Type B pancreatic cell (in vitro differentiated cells): ENCODE results near the gene SLCO4A1. TPM values are rescaled to one million over a fixed set of nuclear protein-coding genes. Genes with fewer than 3 reads are reported as not detected.

ENCODE experiments used
- DNase-seq: peaks from one replicate; pipeline ENCODE4 v3.0.0; 2021; ENCODE audit warnings: mixed read lengths; ENCODE audit not compliant: unreplicated experiment; ENCODE audit errors: extremely low spot score
- H3K27ac Mint-ChIP-seq: 2 replicates; pipeline ENCODE4 v1.8.0; 2021; ENCODE audit warnings: mild to moderate bottlenecking, mixed read lengths
- H3K27me3 Mint-ChIP-seq: 2 replicates; pipeline ENCODE4 v1.8.0; 2021; ENCODE audit warnings: mixed read lengths
- H3K36me3 Mint-ChIP-seq: 2 replicates; pipeline ENCODE4 v1.8.0; 2021; ENCODE audit warnings: mixed read lengths
- H3K4me1 Mint-ChIP-seq: one replicate; pipeline ENCODE4 v1.8.0; 2021; ENCODE audit warnings: mixed read lengths; ENCODE audit not compliant: unreplicated experiment
- H3K4me3 Mint-ChIP-seq: 2 replicates; pipeline ENCODE4 v1.8.0; 2021; ENCODE audit warnings: mild to moderate bottlenecking, mixed read lengths
- H3K9me3 Mint-ChIP-seq: 2 replicates; pipeline ENCODE4 v1.8.0; 2021; ENCODE audit warnings: mixed read lengths
- total RNA-seq: library from RNA; stranded (reverse); gene quantifications from 2 replicates; pipeline ENCODE4 v1.2.1, GENCODE V29; 2021; ENCODE audit warnings: low replicate concordance
- TF ChIP-seq, protein P1 (sequence below): fragments of 200-600 bp; sonication (generic); conservative IDR thresholded peaks from 2 replicates; pipeline ENCODE4 v1.5.0; 2021; ENCODE audit warnings: antibody characterized with exemption, mild to moderate bottlenecking

The SLCO4A1 gene
- total RNA-seq, 1 donor from 2014 or later: 5.3 TPM

DNA sequence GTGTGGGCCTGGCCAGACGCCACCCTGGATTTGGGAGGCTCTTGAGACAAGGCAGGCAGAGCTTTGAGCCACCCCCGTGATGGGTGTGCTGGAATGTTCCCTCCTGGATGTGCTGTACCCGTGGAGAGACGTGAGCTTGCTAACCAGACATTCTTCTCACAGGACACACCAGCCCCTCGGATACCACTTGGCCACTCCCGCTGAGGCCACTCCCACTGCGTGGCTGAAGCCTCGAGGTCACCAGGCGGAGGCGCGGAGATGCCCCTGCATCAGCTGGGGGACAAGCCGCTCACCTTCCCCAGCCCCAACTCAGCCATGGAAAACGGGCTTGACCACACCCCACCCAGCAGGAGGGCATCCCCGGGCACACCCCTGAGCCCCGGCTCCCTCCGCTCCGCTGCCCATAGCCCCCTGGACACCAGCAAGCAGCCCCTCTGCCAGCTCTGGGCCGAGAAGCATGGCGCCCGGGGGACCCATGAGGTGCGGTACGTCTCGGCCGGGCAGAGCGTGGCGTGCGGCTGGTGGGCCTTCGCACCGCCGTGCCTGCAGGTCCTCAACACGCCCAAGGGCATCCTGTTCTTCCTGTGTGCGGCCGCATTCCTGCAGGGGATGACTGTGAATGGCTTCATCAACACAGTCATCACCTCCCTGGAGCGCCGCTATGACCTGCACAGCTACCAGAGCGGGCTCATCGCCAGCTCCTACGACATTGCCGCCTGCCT is 14.1 kb downstream of the SLCO4A1 start:
- no peaks in the 10 kb centered on the region for H3K9me3 Mint-ChIP-seq
- peaks cover 20% of the 10 kb centered on the region for H3K4me1 Mint-ChIP-seq
- TF ChIP-seq, protein P1, sequence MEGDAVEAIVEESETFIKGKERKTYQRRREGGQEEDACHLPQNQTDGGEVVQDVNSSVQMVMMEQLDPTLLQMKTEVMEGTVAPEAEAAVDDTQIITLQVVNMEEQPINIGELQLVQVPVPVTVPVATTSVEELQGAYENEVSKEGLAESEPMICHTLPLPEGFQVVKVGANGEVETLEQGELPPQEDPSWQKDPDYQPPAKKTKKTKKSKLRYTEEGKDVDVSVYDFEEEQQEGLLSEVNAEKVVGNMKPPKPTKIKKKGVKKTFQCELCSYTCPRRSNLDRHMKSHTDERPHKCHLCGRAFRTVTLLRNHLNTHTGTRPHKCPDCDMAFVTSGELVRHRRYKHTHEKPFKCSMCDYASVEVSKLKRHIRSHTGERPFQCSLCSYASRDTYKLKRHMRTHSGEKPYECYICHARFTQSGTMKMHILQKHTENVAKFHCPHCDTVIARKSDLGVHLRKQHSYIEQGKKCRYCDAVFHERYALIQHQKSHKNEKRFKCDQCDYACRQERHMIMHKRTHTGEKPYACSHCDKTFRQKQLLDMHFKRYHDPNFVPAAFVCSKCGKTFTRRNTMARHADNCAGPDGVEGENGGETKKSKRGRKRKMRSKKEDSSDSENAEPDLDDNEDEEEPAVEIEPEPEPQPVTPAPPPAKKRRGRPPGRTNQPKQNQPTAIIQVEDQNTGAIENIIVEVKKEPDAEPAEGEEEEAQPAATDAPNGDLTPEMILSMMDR: no peak
- no peak overlapping the region for H3K4me3 Mint-ChIP-seq
- no peaks in the 10 kb centered on the region for H3K27me3 Mint-ChIP-seq
- H3K36me3 Mint-ChIP-seq: no peaks in the 10 kb centered on the region
- no peak for DNase-seq
- no peak overlapping the region for H3K27ac Mint-ChIP-seq

DNA sequence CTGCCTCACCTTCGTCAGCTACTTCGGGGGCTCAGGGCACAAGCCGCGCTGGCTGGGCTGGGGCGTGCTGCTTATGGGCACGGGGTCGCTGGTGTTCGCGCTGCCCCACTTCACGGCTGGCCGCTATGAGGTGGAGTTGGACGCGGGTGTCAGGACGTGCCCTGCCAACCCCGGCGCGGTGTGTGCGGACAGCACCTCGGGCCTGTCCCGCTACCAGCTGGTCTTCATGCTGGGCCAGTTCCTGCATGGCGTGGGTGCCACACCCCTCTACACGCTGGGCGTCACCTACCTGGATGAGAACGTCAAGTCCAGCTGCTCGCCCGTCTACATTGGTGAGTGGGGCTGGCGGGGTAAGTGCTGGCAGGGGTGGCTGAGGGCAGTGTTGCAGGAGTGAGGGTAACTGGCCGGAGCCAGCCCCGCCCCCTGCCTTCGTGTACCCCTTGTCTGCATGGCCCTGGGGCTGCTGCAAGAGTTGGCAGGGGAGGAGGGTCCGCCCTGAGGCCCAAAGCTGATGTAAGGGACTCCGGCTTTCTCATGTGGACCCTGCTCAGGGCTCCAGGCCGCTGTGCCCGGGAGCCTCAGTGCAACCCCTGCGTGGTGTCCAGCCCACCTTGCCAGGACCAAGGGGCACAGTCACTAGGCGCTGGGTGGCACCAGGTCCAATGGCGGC is 14.8 kb downstream of the SLCO4A1 start:
- DNase-seq: no peak
- no peaks in the 10 kb centered on the region for H3K36me3 Mint-ChIP-seq
- H3K9me3 Mint-ChIP-seq: no peaks in the 10 kb centered on the region
- peaks cover 14% of the 10 kb centered on the region for H3K4me1 Mint-ChIP-seq
- no peaks in the 10 kb centered on the region for H3K27me3 Mint-ChIP-seq
- H3K4me3 Mint-ChIP-seq: no peak overlapping the region
- TF ChIP-seq, protein P1: no peak
- no peak overlapping the region for H3K27ac Mint-ChIP-seq

DNA sequence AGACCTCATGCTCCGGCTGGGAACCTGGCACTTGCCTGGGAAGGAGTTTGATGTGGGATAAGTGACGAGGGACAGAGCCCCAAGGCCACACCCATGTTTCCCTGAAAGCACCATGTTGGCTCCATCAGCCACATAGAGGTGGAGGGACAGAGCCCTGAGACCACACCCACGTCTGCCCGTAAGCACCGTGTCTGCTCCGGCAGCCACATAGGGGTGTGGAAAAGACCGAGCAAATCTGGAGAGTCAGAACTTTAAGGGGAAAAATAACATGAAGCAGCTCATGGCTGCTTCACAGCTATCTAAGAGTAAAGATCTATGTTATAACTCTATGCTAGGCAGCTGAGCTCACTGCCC is 15.3 kb downstream of the SLCO4A1 start:
- H3K9me3 Mint-ChIP-seq: no peaks in the 10 kb centered on the region
- H3K27ac Mint-ChIP-seq: no peak overlapping the region
- no peak for DNase-seq
- no peak overlapping the region for H3K4me3 Mint-ChIP-seq
- TF ChIP-seq, protein P1: no peak
- no peaks in the 10 kb centered on the region for H3K27me3 Mint-ChIP-seq
- H3K36me3 Mint-ChIP-seq: no peaks in the 10 kb centered on the region
- peaks cover 9% of the 10 kb centered on the region for H3K4me1 Mint-ChIP-seq

DNA sequence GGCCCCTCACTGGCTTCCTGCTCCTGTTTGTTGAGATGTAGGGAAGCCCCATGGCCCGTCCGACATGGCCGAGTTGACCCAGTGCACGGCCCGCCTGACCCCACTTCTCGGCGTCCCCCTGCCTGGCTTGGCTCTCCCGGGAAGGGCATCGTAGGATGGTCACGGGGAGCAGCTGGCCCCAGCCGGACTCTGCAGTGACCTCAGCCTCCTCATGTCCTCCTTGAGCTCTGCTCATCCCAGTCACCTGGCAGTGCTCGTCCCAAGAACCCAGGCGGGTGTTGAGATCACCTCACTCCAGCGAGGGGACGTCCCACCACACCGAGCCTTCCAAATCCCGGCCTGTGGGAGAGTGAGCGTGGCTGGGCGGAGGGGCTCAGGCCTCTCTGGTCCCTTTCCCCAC is 15.7 kb downstream of the SLCO4A1 start:
- Mint-ChIP-seq H3K27me3 (peaks cover under 1% of the 10 kb centered on the region), H3K9me3 (no peaks in the 10 kb centered on the region), H3K4me1 (peaks cover 8% of the 10 kb centered on the region), H3K4me3 (no peak overlapping the region), H3K36me3 (no peaks in the 10 kb centered on the region), H3K27ac (no peak overlapping the region)
- TF ChIP-seq, protein P1: no peak
- no peak for DNase-seq

DNA sequence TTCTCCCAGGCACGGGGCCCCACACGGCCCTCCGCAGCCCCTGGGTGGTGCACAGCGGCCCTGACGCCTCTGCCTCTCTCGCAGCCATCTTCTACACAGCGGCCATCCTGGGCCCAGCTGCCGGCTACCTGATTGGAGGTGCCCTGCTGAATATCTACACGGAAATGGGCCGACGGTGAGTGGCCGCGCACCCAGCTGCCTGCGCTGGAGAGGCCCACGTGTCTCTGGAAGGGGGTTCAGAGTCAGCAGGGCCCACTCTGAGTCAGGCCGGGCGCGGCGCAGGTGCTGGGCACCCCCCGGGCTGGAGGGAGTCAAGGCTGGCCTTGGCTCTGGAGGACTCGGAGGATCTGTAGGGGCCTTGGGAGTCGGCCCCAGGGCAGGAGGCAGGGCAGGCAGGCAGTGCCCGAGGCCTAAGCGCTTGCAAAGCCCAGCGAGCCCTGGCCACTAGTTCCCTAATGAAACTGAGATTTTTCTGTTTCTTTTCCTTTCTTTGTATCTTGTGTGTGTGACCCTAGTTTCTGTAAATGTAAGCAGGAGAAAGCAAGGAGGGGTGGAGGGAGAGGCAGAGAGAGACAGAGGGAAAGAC is 16.4 kb downstream of the SLCO4A1 start:
- TF ChIP-seq, protein P1: no peak
- Mint-ChIP-seq H3K4me1 (peaks cover 10% of the 10 kb centered on the region), H3K27me3 (peaks cover 5% of the 10 kb centered on the region), H3K9me3 (no peaks in the 10 kb centered on the region), H3K36me3 (no peaks in the 10 kb centered on the region), H3K4me3 (no peak overlapping the region), H3K27ac (no peak overlapping the region)
- DNase-seq: no peak
